ENCODE data around the gene DTWD1.

DNA sequence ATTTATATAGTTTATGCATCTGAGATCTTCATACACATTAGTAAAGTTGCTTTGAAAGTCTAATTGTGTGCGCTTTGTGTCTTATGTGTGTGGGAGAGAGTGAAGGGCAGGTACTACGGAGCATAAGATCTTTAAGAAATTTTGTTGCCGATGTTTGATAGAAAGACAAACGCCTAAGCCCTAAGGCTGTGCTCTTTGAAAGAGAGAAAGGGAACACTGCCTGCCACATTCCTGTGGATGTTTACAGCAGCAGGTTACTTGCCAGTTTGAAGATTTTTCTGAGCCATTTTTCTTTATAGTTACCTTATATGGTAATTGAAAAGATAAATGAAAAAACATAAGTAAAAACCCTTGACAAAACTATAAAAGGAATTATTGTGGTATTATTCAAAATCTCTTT lies 17.0 kb downstream of the DTWD1 start:
- TF ChIP-seq SRSF1 (IDR thresholded peaks at IDR 0.05; ENCODE audit: low read depth, low read length) = no peak
- no peak for TF ChIP-seq ZNF77 (CRISPR knock-in tag; IDR thresholded peaks at IDR 0.05)
- no peak for TF ChIP-seq POLR2AphosphoS5 (IDR thresholded peaks at IDR 0.05; ENCODE audit: control insufficient read depth, insufficient read depth, low read depth, low read length)
- TF ChIP-seq, protein P1, sequence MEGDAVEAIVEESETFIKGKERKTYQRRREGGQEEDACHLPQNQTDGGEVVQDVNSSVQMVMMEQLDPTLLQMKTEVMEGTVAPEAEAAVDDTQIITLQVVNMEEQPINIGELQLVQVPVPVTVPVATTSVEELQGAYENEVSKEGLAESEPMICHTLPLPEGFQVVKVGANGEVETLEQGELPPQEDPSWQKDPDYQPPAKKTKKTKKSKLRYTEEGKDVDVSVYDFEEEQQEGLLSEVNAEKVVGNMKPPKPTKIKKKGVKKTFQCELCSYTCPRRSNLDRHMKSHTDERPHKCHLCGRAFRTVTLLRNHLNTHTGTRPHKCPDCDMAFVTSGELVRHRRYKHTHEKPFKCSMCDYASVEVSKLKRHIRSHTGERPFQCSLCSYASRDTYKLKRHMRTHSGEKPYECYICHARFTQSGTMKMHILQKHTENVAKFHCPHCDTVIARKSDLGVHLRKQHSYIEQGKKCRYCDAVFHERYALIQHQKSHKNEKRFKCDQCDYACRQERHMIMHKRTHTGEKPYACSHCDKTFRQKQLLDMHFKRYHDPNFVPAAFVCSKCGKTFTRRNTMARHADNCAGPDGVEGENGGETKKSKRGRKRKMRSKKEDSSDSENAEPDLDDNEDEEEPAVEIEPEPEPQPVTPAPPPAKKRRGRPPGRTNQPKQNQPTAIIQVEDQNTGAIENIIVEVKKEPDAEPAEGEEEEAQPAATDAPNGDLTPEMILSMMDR (IDR thresholded peaks at IDR 0.05 in 2 of 3, conservative IDR thresholded peaks at IDR 0.05 in 1 of 3; ENCODE audit: insufficient read depth in 2 of 3, low read depth in 1 of 3, low read length in 3 of 3) = no peak
